NCI-H128 (cell line): ENCODE measurements around the gene CFAP161.
"Not testable (repeated sequence)": the region's sequence is repeated elsewhere in the genome, so short reads cannot be mapped to it uniquely, and the experiment has no call there.

Experiments
- DNase-seq: peaks from one replicate; lab custom pipeline; 2025; ENCODE audit not compliant: unreplicated experiment; lab: John Stamatoyannopoulos, UW

Gene CFAP161

GRCh38 chr15:81157195-81157938, 23.3 kb downstream of the CFAP161 start:
- no peak for DNase-seq

GRCh38 chr15:81157939-81158223, 23.8 kb downstream of the CFAP161 start:
- no peak for DNase-seq

GRCh38 chr15:81158561-81158960, 24.5 kb downstream of the CFAP161 start:
- not testable (repeated sequence) for DNase-seq

- no peak for DNase-seq
These were observed 26.5 kb downstream of the CFAP161 start for GRCh38 chr15:81160312-81161159.

GRCh38 chr15:81161160-81161673, 27.1 kb downstream of the CFAP161 start:
- DNase-seq = no peak

GRCh38 chr15:81161851-81162250, 27.8 kb downstream of the CFAP161 start:
- no peak for DNase-seq

- DNase-seq = no peak
These were observed 30.1 kb downstream of the CFAP161 start for GRCh38 chr15:81163961-81164800.

- no peak for DNase-seq
These were observed 31.5 kb downstream of the CFAP161 start for GRCh38 chr15:81165535-81165934.

GRCh38 chr15:81166636-81167305, 32.7 kb downstream of the CFAP161 start:
- DNase-seq = no peak

- DNase-seq = no peak
These were observed 34.1 kb downstream of the CFAP161 start for GRCh38 chr15:81168131-81168526.

- DNase-seq = no peak
These were observed 34.6 kb downstream of the CFAP161 start for GRCh38 chr15:81168644-81169043.

GRCh38 chr15:81170511-81170910, 36.4 kb downstream of the CFAP161 start:
- DNase-seq = no peak

- no peak for DNase-seq
These were observed 37.2 kb downstream of the CFAP161 start for GRCh38 chr15:81171286-81171685.

GRCh38 chr15:81174125-81174791, 40.2 kb downstream of the CFAP161 start:
- DNase-seq = no peak

- no peak for DNase-seq
These were observed 40.8 kb downstream of the CFAP161 start for GRCh38 chr15:81174792-81175327.

- DNase-seq = no peak
These were observed 41.4 kb downstream of the CFAP161 start for GRCh38 chr15:81175496-81175895.

- DNase-seq = no peak
These were observed 42.3 kb downstream of the CFAP161 start for GRCh38 chr15:81176291-81176893.

- no peak for DNase-seq
These were observed 44.3 kb downstream of the CFAP161 start for GRCh38 chr15:81178365-81178764.

GRCh38 chr15:81181220-81181619, 47.1 kb downstream of the CFAP161 start:
- no peak for DNase-seq
